H9 (cell line): ENCODE measurements around the gene NUDT14. TPM values are rescaled to one million over a fixed set of nuclear protein-coding genes. Genes with fewer than 3 reads are reported as not detected.

Experiments
- DNase-seq: peaks from one replicate; pipeline ENCODE4 v3.0.0-alpha.2; 2017
- H2AFZ ChIP-seq: one replicate; pipeline ENCODE4 v1.6.1; 2013; ENCODE audit warnings: mild to moderate bottlenecking, low read length, control low read depth, moderate library complexity
- H2AK5ac ChIP-seq: 2 replicates; pipeline ENCODE4 v1.6.1; 2013; ENCODE audit warnings: low read length, control low read depth, mixed read lengths; ENCODE audit not compliant: insufficient read length
- H2BK120ac ChIP-seq: one replicate; pipeline ENCODE4 v1.6.1; 2013; ENCODE audit warnings: low read depth, mild to moderate bottlenecking, low read length, control low read depth, inconsistent platforms; ENCODE audit not compliant: poor library complexity, severe bottlenecking
- H2BK12ac ChIP-seq: 2 replicates; pipeline ENCODE4 v1.6.1; 2013; ENCODE audit warnings: low read length, control low read depth, mixed read lengths, low read depth; ENCODE audit not compliant: insufficient read length
- H2BK15ac ChIP-seq: 2 replicates; pipeline ENCODE4 v1.6.1; 2013; ENCODE audit warnings: low read depth, low read length, control low read depth
- H2BK20ac ChIP-seq: one replicate; pipeline ENCODE4 v1.6.1; 2013; ENCODE audit warnings: low read depth, mild to moderate bottlenecking, low read length, control low read depth, inconsistent platforms; ENCODE audit not compliant: poor library complexity, severe bottlenecking
- H2BK5ac ChIP-seq: 2 replicates; pipeline ENCODE4 v1.6.1; 2013; ENCODE audit warnings: low read length, control low read depth, mixed read lengths; ENCODE audit not compliant: insufficient read length
- H3K14ac ChIP-seq: 2 replicates; pipeline ENCODE4 v1.6.1; 2013; ENCODE audit warnings: low read length, control low read depth; ENCODE audit not compliant: insufficient read depth
- H3K18ac ChIP-seq: 2 replicates; pipeline ENCODE4 v1.6.1; 2013; ENCODE audit warnings: low read depth, mild to moderate bottlenecking, mixed read lengths, low read length, control low read depth; ENCODE audit not compliant: insufficient read length
- H3K23ac ChIP-seq: 2 replicates; pipeline ENCODE4 v1.6.1; 2013; ENCODE audit warnings: low read length, control low read depth, mixed read lengths, low read depth; ENCODE audit not compliant: insufficient read length
- H3K23me2 ChIP-seq: 2 replicates; pipeline ENCODE4 v1.6.1; 2013; ENCODE audit warnings: low read depth, mild to moderate bottlenecking, mixed read lengths, low read length, control low read depth; ENCODE audit not compliant: insufficient read length, poor library complexity, severe bottlenecking
- H3K27ac ChIP-seq: 2 replicates; pipeline ENCODE4 v1.5.1; 2013; ENCODE audit warnings: low read length, control low read depth, mixed read lengths, low read depth; ENCODE audit not compliant: insufficient read length
- H3K27me3 ChIP-seq: 2 replicates; pipeline ENCODE4 v1.6.1; 2013; ENCODE audit warnings: low read length, control low read depth, inconsistent platforms; ENCODE audit not compliant: insufficient read depth
- H3K4ac ChIP-seq: 2 replicates; pipeline ENCODE4 v1.6.1; 2013; ENCODE audit warnings: low read depth, mild to moderate bottlenecking, control low read depth, inconsistent platforms, low read length, moderate library complexity
- H3K4me1 ChIP-seq: 2 replicates; pipeline ENCODE4 v1.6.1; 2013; ENCODE audit warnings: low read length, control low read depth, inconsistent platforms; ENCODE audit not compliant: insufficient read depth
- H3K4me2 ChIP-seq: 2 replicates; pipeline ENCODE4 v1.6.1; 2013; ENCODE audit warnings: low read length, control low read depth, mixed read lengths; ENCODE audit not compliant: insufficient read length, insufficient read depth
- H3K56ac ChIP-seq: 2 replicates; pipeline ENCODE4 v1.6.1; 2013; ENCODE audit warnings: low read depth, mild to moderate bottlenecking, mixed read lengths, low read length, control low read depth; ENCODE audit not compliant: insufficient read length
- H3K79me1 ChIP-seq: 2 replicates; pipeline ENCODE4 v1.6.1; 2013; ENCODE audit warnings: low read depth, mild to moderate bottlenecking, moderate library complexity, low read length, control low read depth, inconsistent platforms; ENCODE audit not compliant: insufficient read depth, poor library complexity, severe bottlenecking
- H3K79me2 ChIP-seq: 2 replicates; pipeline ENCODE4 v1.6.1; 2013; ENCODE audit warnings: low read length, control low read depth, inconsistent platforms; ENCODE audit not compliant: insufficient read depth
- H3K9ac ChIP-seq: 2 replicates; pipeline ENCODE4 v1.6.1; 2013; ENCODE audit warnings: low read length, control low read depth, mixed read lengths; ENCODE audit not compliant: insufficient read length; ENCODE audit errors: extremely low read depth
- H3K9me3 ChIP-seq: one replicate; pipeline ENCODE4 v1.6.1; 2013; ENCODE audit warnings: low read depth, low read length, inconsistent platforms; ENCODE audit not compliant: control insufficient read depth
- H3T11ph ChIP-seq: one replicate; pipeline ENCODE4 v1.6.1; 2013; ENCODE audit warnings: mild to moderate bottlenecking, low read length, control low read depth, inconsistent platforms
- H4K20me1 ChIP-seq: one replicate; pipeline ENCODE4 v1.6.1; 2013; ENCODE audit not compliant: control insufficient read depth, insufficient read length, insufficient read depth
- H4K5ac ChIP-seq: 2 replicates; pipeline ENCODE4 v1.6.1; 2013; ENCODE audit warnings: low read depth, mild to moderate bottlenecking, mixed read lengths, low read length, control low read depth; ENCODE audit not compliant: insufficient read length
- H4K8ac ChIP-seq: replicated peaks from 2 replicates; pipeline ENCODE4 v1.6.1; 2013; ENCODE audit warnings: low read length, control low read depth, mixed read lengths, low read depth; ENCODE audit not compliant: insufficient read length
- H4K91ac ChIP-seq: 2 replicates; pipeline ENCODE4 v1.6.1; 2013; ENCODE audit warnings: low read depth, mild to moderate bottlenecking, moderate library complexity, mixed read lengths, low read length, control low read depth; ENCODE audit not compliant: insufficient read length
- H3K27ac Mint-ChIP-seq, 3 experiments: 2 replicates in 2 of 3; 3 replicates in 1 of 3; pipeline ENCODE4 v1.8.0; 2020 to 2021; ENCODE audit warnings: mixed read lengths in 3 of 3, mild to moderate bottlenecking in 1 of 3, moderate library complexity in 1 of 3
- H3K27me3 Mint-ChIP-seq: 2 replicates; pipeline ENCODE4 v1.8.0; 2021; ENCODE audit warnings: low read depth, mild to moderate bottlenecking, moderate library complexity, mixed read lengths
- H3K36me3 Mint-ChIP-seq, 3 experiments: 2 replicates in 2 of 3; 3 replicates in 1 of 3; pipeline ENCODE4 v1.8.0; 2020 to 2021; ENCODE audit warnings: low read depth in 3 of 3, mixed read lengths in 3 of 3; ENCODE audit not compliant: insufficient read depth in 1 of 3
- H3K4me1 Mint-ChIP-seq, 2 experiments: 2 replicates each; pipeline ENCODE4 v1.8.0; 2020; ENCODE audit warnings: mixed read lengths in 2 of 2
- H3K4me3 Mint-ChIP-seq, 2 experiments: 2 replicates in 1 of 2; 3 replicates in 1 of 2; pipeline ENCODE4 v1.8.0; 2020 to 2021; ENCODE audit warnings: mild to moderate bottlenecking in 2 of 2, mixed read lengths in 2 of 2, moderate library complexity in 1 of 2
- H3K9me3 Mint-ChIP-seq, 2 experiments: 2 replicates in 1 of 2; 3 replicates in 1 of 2; pipeline ENCODE4 v1.8.0; 2020; ENCODE audit warnings: mild to moderate bottlenecking in 2 of 2, mixed read lengths in 2 of 2, moderate library complexity in 1 of 2
- CTCF ChIP-seq: fragments of 200-600 bp; sonication (generic); conservative IDR thresholded peaks from 3 replicates; pipeline ENCODE4 v1.8.0; 2021; ENCODE audit warnings: antibody characterized with exemption, mild to moderate bottlenecking
- WGBS: extraction: QIAGEN DNeasy Blood & Tissue Kit; methylation state at CpG from one replicate; pipeline ENCODE4 v1.1.7; 2013; ENCODE audit warnings: missing lambda C conversion rate, low lambda C conversion rate, mixed read lengths; ENCODE audit not compliant: insufficient read length; ENCODE audit errors: extremely low coverage; 5-methylcytosine and 5-hydroxymethylcytosine counted together
- total RNA-seq: library from RNA; stranded (reverse); gene quantifications from 2 replicates; pipeline ENCODE4 v1.2.1, GENCODE V29; 2021

Gene NUDT14
- total RNA-seq, 1 experiment from 2014 or later: 41.1 TPM

DNA sequence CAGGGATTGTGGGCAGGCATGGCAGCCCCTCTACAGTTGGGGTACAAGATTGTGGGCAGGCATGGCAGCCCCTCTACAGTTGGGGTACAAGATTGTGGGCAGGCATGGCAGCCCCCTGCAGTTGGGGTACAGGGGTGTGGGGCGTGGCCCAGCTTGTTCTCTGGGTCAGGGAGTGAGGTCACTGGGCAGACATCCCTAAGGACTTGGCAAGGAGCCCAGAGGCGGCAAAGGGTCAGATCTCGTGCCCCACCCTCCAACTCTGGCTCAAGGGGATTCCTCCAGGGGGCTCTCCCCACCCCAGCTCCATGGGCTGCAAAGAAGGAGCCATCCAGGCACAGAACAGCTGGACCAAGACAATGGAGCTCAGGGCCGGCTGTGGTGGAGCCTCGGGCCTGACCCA lies 25.8 kb upstream of the NUDT14 start:
- Histone ChIP-seq H3K4me1 (no peaks in the 10 kb centered on the region), H3K23ac (no peak overlapping the region), H3T11ph (no peak overlapping the region), H4K20me1 (no peaks in the 10 kb centered on the region), H2BK120ac (no peak overlapping the region), H3K9me3 (no peaks in the 10 kb centered on the region), H3K23me2 (no peaks in the 10 kb centered on the region), H3K27ac (no peak overlapping the region), H3K4ac (no peak overlapping the region), H3K14ac (no peak overlapping the region), H2BK12ac (no peak overlapping the region), H3K18ac (no peak overlapping the region), H2AK5ac (no peak overlapping the region), H3K9ac (no peak overlapping the region), H4K8ac (no peak overlapping the region), H2BK20ac (no peak overlapping the region), H3K56ac (no peak overlapping the region), H3K79me2 (no peaks in the 10 kb centered on the region), H2BK15ac (no peak overlapping the region), H3K4me2 (no peak overlapping the region), H2AFZ (no peak overlapping the region), H3K27me3 (no peaks in the 10 kb centered on the region), H4K5ac (no peak overlapping the region), H3K79me1 (no peaks in the 10 kb centered on the region), H4K91ac (no peak overlapping the region), H2BK5ac (no peak overlapping the region)
- WGBS: no CpG with 5 or more reads among the region's 5 CpGs
- Mint-ChIP-seq H3K9me3 (no peaks in the 10 kb centered on the region), H3K4me3 (no peak overlapping the region), H3K27ac (no peak overlapping the region), H3K27me3 (peaks cover 1% of the 10 kb centered on the region; the same call in 1 of the 2 replicates), H3K4me1 (no peaks in the 10 kb centered on the region; a peak in 2 of 4 replicates), H3K36me3 (no peaks in the 10 kb centered on the region; a peak in 1 of 7 replicates)
- no peak for DNase-seq
- TF ChIP-seq CTCF: no peak
